Lung (tissue), 12 donors: ENCODE results near the gene TPGS2. TPM values are rescaled to one million over a fixed set of nuclear protein-coding genes. Genes with fewer than 3 reads are reported as not detected.

Experiments
- ATAC-seq: fragments of 200-7000 bp; cut with Tn5 transposase; one replicate; pipeline ENCODE4 v1.9.1; 2020; ENCODE audit warnings: moderate number of reproducible peaks; ENCODE audit not compliant: insufficient read depth, low FRiP score
- DNase-seq, 3 donors: peaks; one replicate each; pipeline ENCODE4 v3.0.0-alpha.2; 2013 to 2017
- H3K27ac ChIP-seq, 2 donors: one replicate each; pipeline ENCODE4 v1.5.1; 2013; ENCODE audit warnings: mild to moderate bottlenecking in 2 of 2, moderate library complexity in 2 of 2, control low read depth in 1 of 2, inconsistent platforms in 1 of 2, low read depth in 1 of 2, low read length in 1 of 2
- H3K27me3 ChIP-seq, 3 donors: one replicate each; pipeline ENCODE4 v1.5.1; 2013; ENCODE audit warnings: low read length in 2 of 3; ENCODE audit not compliant: control insufficient read depth in 3 of 3, insufficient read depth in 3 of 3
- H3K36me3 ChIP-seq, 4 donors: one replicate each; pipeline ENCODE4 v1.5.1; 2013; ENCODE audit warnings: low read length in 4 of 4, mild to moderate bottlenecking in 1 of 4, moderate library complexity in 1 of 4; ENCODE audit not compliant: control insufficient read depth in 4 of 4, insufficient read depth in 4 of 4
- H3K4me1 ChIP-seq, 5 donors: one replicate each; pipeline ENCODE4 v1.5.1; 2013; ENCODE audit warnings: low read length in 5 of 5, mild to moderate bottlenecking in 2 of 5, moderate library complexity in 1 of 5; ENCODE audit not compliant: control insufficient read depth in 5 of 5, insufficient read depth in 5 of 5
- H3K4me3 ChIP-seq: one replicate; pipeline ENCODE4 v1.5.1; 2013; ENCODE audit warnings: mild to moderate bottlenecking, control low read depth, moderate library complexity
- H3K9ac ChIP-seq, 2 donors: one replicate each; pipeline ENCODE4 v1.5.1; 2013; ENCODE audit warnings: low read length in 2 of 2, control low read depth in 1 of 2; ENCODE audit not compliant: insufficient read depth in 1 of 2
- H3K9me3 ChIP-seq, 4 donors: one replicate each; pipeline ENCODE4 v1.5.1; 2013; ENCODE audit warnings: low read length in 3 of 4, mild to moderate bottlenecking in 1 of 4, moderate library complexity in 1 of 4; ENCODE audit not compliant: control insufficient read depth in 4 of 4, insufficient read depth in 3 of 4
- WGBS, 2 donors: extraction: QIAGEN DNeasy Blood & Tissue Kit; methylation state at CpG; one replicate each; pipeline ENCODE4 v1.1.7; 2013; 5-methylcytosine and 5-hydroxymethylcytosine counted together
- polyA plus RNA-seq, 2 donors: library from polyadenylated mRNA; stranded (reverse); fragments of 200-250 nt; gene quantifications; one replicate each; pipeline ENCODE4 v1.2.1, GENCODE V29; 2013
- total RNA-seq, 2 donors: library from RNA; depleted of rRNA in 1 of 2; stranded (reverse); fragments of >200 nt in 1 of 2; gene quantifications; one replicate each; pipeline ENCODE4 v1.2.1, GENCODE V29; 2014 to 2021
- TF ChIP-seq, protein P1 (sequence below): IDR thresholded peaks from 2 replicates; pipeline ENCODE4 v1.5.1; 2012; ENCODE audit warnings: mild to moderate bottlenecking; ENCODE audit errors: control extremely low read depth, extremely low read depth
- donor health status: control.
- donor health status: control.
- donor health status: Bipolar disorder and iron deficiency.
- donor health status: healthy.
- donor health status: DM: yes; HTN: yes; CAD: no.

Gene TPGS2
- total and polyA plus RNA-seq, 4 donors = 45.5 to 122 (median 58.5) TPM

DNA sequence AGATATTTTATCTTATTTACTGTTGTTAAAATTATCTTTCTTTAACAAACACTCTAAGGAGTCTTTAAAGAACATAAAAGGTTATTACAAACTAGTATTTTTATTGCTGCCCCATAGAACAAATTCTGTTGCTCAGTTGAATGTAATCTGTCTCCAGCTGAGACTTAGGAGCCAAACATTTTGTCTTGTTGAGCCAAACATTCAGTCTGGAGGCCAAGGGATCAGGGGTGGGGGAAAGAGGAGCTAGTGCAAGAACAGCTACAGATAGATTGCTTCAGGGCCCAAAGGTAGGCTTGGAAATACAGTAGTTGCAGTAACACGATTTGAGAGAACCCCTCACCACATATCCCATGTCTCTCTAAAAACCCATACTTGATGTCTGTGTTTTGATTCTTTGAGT is 51.2 kb downstream of the TPGS2 start:
- TF ChIP-seq, protein P1, sequence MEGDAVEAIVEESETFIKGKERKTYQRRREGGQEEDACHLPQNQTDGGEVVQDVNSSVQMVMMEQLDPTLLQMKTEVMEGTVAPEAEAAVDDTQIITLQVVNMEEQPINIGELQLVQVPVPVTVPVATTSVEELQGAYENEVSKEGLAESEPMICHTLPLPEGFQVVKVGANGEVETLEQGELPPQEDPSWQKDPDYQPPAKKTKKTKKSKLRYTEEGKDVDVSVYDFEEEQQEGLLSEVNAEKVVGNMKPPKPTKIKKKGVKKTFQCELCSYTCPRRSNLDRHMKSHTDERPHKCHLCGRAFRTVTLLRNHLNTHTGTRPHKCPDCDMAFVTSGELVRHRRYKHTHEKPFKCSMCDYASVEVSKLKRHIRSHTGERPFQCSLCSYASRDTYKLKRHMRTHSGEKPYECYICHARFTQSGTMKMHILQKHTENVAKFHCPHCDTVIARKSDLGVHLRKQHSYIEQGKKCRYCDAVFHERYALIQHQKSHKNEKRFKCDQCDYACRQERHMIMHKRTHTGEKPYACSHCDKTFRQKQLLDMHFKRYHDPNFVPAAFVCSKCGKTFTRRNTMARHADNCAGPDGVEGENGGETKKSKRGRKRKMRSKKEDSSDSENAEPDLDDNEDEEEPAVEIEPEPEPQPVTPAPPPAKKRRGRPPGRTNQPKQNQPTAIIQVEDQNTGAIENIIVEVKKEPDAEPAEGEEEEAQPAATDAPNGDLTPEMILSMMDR = no peak
- Histone ChIP-seq H3K27me3 (no peaks in the 10 kb centered on the region), H3K9ac (no peak overlapping the region), H3K36me3 (peaks cover 0 to 3% (median 0%) of the 10 kb centered on the region in 4 donors), H3K4me3 (no peak overlapping the region), H3K27ac (no peak overlapping the region), H3K9me3 (no peaks in the 10 kb centered on the region), H3K4me1 (no peaks in the 10 kb centered on the region)
- ATAC-seq (no peak), DNase-seq (no peak)
- 88 to 89% methylated on average over 1 of the region's 1 CpG for WGBS, 2 donors

DNA sequence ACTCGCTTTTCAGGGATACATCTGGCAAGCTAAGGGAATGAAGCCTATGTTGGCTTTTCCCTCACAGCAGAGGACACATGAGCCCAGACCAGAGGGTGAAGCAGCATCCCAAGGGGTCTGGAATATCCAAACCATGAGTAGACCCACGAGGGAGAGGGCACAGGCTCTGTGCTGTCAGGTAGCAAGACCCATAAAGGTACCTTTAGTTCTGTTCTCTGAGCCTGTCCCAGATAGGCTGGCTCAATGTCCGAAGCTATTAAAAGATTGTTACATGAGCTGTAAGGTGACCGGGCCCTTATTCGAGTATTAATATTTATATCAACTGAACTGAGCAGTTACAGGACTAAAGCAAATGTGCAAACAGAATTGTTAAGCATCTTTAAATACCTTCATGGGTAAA is 52.2 kb downstream of the TPGS2 start:
- TF ChIP-seq, protein P1 = no peak
- no peak for DNase-seq
- WGBS, 2 donors = 95 to 97% methylated on average over 5 of the region's 5 CpGs

DNA sequence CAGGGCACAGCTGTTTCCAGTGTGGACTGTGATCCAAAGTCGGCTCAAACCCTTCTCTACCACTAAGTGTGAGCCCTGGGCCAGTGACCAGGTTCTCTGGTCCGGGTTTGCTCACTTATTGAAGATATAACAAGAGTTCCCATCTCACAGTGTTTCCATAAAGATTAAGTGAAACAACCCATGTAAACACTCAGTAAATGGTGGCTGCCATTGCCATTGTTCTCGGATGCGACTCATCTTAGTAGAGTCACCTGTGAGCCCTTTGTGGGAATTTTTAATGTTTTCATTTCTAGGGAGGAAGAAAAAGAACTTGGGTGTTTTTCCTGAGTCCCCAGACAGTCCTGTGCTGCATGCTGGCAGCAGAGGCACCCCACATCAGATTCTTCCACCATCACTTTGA is 53.4 kb downstream of the TPGS2 start:
- TF ChIP-seq, protein P1 = no peak
- no peaks in the 10 kb centered on the region for H3K4me1 ChIP-seq
- no peaks in the 10 kb centered on the region for H3K9me3 ChIP-seq
- WGBS, 2 donors = 85 to 100% methylated on average over 4 of the region's 4 CpGs
- no peak overlapping the region for H3K4me3 ChIP-seq
- H3K9ac ChIP-seq = no peak overlapping the region
- H3K27ac ChIP-seq = no peak overlapping the region
- ATAC-seq (no peak), DNase-seq (no peak)
- no peaks in the 10 kb centered on the region for H3K36me3 ChIP-seq
- H3K27me3 ChIP-seq = no peaks in the 10 kb centered on the region

More for the DNA sequence above, 52.2 kb downstream of the TPGS2 start:
- Histone ChIP-seq H3K4me3 (no peak overlapping the region), H3K27ac (no peak overlapping the region), H3K36me3 (peaks cover 0 to 3% (median 0%) of the 10 kb centered on the region in 4 donors), H3K9me3 (no peaks in the 10 kb centered on the region), H3K27me3 (no peaks in the 10 kb centered on the region), H3K4me1 (no peaks in the 10 kb centered on the region), H3K9ac (no peak overlapping the region)
- no peak for ATAC-seq

DNA sequence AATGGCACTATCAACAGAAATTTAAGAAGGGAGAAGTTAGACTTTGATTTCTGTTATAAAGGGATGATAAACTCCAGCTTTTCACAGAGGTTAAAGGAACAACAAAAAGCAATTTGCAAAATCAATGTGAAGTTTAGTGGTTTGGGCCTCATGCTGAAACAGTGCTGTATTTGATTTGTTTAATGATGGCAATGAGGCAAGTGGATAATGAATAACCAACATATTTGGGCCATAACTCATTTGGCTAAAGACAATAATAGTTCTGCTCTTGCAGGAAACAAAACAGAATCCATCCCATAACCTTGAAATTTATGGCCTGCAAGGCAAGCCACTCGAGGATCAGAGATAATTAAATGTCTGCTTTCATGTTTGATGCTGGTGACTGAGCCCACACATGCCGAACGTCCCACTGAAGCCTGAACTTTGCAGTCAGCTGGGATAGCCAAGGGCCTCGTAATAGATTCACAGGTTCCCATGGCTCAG is 56.5 kb downstream of the TPGS2 start:
- Histone ChIP-seq H3K27me3 (no peaks in the 10 kb centered on the region), H3K4me3 (no peak overlapping the region), H3K36me3 (no peaks in the 10 kb centered on the region), H3K9me3 (peaks cover 0 to 1% (median 0%) of the 10 kb centered on the region in 4 donors), H3K9ac (no peak overlapping the region), H3K27ac (no peak overlapping the region), H3K4me1 (no peaks in the 10 kb centered on the region)
- DNase-seq = no peak
- TF ChIP-seq, protein P1 = no peak
- WGBS, 2 donors = 82 to 83% methylated on average over 4 of the region's 4 CpGs
- no peak for ATAC-seq
